GM18507 (cell line): ENCODE measurements around the gene TLE5.

Source experiments
- DNase-seq: peaks from one replicate; pipeline ENCODE4 v3.0.0; 2011; ENCODE audit warnings: low read depth; ENCODE audit not compliant: insufficient read length; ENCODE audit errors: extremely low spot score
- FAIRE-seq: peaks from 2 replicates; lab custom pipeline; 2011; peaks lifted over from hg19 to GRCh38; lab: Jason Lieb, UNC

The TLE5 gene

DNA sequence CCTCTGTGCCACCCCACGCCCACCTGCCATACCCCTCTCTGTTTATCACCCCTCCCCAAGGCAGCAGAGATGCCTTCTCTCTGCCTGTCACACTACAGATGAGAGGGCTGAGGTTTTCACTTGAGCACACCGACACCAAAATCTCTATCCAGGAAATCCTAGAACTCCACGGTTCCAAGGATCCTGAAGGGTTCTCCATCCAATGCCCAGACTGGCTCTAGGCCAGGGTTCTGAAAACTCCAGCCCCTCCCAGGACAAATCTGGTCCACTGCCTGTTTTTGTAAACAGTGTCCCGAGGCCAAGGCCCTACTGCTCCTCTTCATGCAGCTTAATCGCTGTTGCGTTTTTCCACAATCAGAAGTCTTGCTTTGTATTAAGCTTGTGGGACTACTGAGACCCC, 53.3 kb downstream of the TLE5 start:
- no peak for DNase-seq
- FAIRE-seq: no peak

DNA sequence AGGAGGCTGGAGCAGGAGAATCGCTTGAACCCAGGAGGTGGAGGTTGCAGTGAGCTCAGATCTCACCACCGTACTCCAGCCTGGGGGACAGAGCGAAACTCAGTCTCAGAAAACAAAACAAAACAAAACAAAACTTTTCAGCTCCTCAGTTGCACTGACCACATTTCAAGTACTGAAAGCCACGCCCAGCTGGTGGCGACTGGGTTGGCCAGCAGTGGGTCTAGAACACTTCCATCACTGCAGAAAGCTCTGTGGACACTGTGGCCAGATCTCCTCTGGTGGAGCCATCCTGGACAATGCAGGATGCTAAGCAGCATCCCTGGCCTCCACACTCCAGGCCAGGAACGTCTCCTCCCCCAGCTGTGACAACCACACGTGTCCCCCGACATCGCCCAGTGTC, 54.3 kb downstream of the TLE5 start:
- FAIRE-seq: no peak
- DNase-seq: no peak

DNA sequence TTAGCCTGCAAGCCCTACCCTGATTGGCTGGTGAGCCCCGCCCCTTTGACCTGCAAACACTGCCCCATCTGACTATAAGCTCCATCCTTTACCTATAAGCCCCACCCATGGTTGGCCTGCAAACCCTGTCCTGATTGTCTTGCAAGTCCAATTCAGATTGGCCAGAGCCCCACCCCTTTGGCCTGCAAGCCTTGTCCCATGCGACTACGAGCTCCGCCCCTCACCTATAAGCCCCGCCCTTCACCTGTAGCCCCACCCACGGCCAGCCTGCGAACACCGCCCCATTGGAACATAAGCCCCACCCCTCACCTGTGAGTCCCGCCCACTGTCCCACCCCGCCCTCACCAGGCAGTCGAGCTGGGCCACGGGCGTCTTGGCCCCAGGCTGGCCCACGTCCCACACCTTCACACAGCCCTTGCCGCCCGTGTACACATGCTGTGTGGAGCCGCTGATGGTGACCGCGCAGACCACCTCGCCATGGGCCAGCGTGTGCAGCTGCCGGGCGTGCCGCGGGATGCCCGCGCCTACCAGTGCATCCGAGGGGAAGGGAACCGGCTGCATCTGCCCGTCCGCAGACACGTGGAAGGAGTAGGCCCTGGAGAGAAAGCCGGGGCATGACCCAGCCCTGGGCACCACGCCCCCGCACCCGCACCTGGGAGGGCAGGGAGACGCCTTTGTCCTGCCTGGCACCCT, 56.1 kb downstream of the TLE5 start:
- no peak for FAIRE-seq
- no peak for DNase-seq

DNA sequence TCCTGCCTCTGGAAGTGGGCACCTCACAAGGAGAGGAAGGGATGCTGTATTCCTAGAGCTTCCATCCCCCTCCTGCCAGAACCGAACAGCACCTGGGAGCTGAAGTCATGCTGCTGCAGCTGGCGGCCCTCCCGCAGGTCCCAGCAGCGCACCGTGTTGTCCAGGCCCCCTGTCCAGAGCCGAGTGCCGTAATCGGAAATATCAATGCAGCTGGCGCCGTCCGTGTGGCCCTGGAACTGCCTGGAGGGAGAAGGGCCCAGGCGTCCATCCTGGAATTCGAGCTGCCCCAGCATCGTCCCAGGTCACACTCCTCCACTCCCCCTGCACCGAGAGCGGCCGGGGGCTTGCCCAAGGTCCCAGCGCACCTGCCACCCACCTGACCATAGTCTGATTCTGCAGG, 57.0 kb downstream of the TLE5 start:
- DNase-seq (no peak), FAIRE-seq (no peak)

DNA sequence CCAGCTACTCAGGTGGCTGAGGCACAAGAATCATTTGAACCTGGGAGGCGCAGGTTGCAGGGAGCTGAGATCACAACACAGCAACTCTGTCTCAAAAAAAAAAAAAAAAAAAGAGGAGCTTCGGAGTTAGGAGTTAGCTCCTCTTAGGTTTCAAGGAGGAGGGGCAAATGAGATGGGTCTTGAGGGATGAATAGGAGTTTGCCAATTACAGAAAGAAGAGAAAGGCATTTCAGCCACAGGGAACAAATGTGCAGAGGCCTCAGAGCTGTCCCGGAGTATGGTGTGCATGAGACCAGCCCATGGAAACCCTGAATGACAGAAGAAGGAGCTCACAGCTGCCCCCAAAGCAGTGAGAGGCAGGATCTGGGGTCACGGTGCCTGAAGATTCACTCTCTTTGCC, 57.8 kb downstream of the TLE5 start:
- DNase-seq (no peak), FAIRE-seq (no peak)

DNA sequence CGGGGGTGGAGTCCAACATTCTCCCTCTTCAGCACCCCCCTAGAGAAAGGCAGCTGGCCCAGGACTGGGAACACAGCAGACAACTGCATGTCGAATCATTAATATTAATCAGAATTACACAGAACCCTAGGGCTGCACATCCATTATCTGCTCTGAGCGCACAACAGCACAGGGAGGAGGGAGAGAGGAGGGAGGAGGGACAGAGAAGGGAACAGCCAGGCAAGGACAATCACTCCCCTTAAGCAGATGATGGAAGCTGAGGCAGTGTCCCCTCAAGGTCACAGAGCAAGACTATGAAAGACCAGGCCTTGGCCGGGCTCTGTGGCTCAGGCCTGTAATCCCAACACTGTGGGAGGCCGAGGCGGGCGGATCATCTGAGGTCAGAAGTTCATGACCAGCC, 59.2 kb downstream of the TLE5 start:
- DNase-seq (no peak), FAIRE-seq (no peak)
